Caki2 (cell line): Measurements from ENCODE around the gene PGAM2. TPM values are rescaled to one million over a fixed set of nuclear protein-coding genes. Genes with fewer than 3 reads are reported as not detected.
"Not testable (repeated sequence)": the region's sequence is repeated elsewhere in the genome, so short reads cannot be mapped to it uniquely, and the experiment has no call there.

Experiments used
- DNase-seq: peaks from one replicate; pipeline ENCODE4 v3.0.0-alpha.2; 2015; ENCODE audit warnings: low read depth
- in situ Hi-C: cut with HindIII; loops from 2 replicates; pipeline ENCODE4 v1.10.0; 2016; ENCODE audit warnings: low sequenced_read_pairs, low pct_unique_long_range_greater_than_20kb, mixed read lengths
- total RNA-seq: library from RNA; depleted of rRNA; stranded (reverse); fragments of >200 nt; shearing (Covaris generic); gene quantifications from 2 replicates; pipeline ENCODE4 v1.2.3, GENCODE V29; 2014; ENCODE audit warnings: low replicate concordance

PGAM2 gene
- total RNA-seq, 1 experiment from 2014 or later = not detected

DNA sequence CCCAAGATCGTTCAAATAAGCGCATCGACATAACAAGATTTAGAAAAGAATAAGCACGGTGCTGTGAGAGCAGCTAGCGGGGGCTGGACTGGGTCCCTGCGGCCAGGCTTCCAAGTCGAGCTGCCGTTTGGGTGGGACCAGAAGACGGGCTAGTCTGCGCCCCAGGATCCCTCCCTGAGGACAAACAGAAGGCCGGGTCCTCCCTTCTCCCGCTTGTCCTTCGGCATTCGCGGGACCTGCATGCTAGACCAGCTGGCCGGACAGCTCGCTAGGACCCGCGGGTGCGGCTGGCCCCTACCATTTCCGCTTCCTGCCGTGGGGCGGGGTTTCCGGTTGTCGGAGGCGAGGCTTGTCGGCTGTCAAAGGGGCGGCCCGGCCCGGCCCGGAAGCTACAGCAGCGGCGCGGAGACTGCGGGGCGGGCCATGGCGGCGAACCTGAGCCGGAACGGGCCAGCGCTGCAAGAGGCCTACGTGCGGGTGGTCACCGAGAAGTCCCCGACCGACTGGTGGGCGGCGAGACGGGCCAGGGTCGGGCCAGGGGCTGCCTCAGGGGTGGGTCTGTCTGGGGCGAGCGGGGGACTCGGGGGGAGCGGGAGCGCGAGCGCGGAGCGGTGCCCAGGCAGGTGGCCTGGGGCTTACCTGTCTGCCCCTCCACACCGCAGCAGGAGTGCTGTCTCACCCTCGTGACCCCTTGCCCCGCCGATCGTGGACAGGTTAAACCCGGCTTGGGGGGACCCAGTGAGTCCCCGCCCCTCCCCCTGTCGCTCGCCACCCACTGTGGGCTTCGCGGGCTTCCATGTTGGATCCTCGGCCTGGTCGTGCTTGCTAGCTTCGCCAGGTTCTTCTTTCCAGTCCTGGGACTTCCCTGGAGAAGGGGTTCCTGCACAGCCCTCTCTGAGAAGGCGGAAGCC lies 20.8 kb downstream of the PGAM2 start, which contains the start of gene DBNL:
TSS of gene DBNL (plus strand) at position 388 of the 911 bp plus-strand sequence. CDS start at position 424, 36 bp downstream.
- in situ Hi-C loops = no loop called here

DNA sequence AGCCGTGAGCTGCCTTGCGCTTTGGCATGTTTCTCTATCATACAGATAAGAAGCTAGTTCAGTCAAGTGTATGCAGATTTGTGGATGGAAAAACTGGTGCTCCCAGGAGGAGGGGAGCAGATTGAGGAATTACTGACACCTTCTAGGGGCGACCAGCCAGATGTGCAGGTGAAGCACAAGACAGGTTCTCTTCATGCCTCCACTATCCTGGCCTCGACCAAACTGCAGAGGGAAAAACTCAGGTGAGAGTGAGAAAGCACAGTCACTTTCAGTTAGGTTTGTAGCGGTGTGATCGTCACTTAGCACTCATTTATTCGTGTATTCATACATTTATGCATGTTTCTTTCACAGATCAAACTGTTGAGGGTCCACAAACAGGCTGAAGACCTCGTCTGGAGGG lies 21.5 kb downstream of the PGAM2 start:
- in situ Hi-C loops = no loop called here
- DNase-seq = no peak

More for the DNA sequence above, 20.8 kb downstream of the PGAM2 start, which contains the start of gene DBNL:
- peak; percentile 85 for DNase-seq

DNA sequence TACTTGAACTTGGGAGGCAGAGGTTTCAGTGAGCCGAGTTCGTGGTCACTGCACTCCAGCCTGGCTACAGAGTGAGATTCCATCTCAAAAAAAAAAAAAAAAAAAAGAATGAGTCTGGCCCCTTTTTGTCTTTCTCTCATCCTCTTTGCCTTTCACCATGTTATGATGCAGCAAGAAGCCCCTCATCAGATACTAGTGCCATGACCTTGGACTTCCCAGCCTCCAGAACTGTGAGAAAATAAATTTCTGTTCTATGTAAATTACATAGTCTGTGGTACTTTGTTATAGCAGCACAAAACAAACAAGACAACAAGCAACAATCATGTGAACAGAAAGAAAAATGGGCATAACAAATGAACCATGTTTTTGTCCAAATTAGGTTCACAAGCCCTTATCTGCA lies 23.1 kb downstream of the PGAM2 start:
- in situ Hi-C loops = no loop called here

DNA sequence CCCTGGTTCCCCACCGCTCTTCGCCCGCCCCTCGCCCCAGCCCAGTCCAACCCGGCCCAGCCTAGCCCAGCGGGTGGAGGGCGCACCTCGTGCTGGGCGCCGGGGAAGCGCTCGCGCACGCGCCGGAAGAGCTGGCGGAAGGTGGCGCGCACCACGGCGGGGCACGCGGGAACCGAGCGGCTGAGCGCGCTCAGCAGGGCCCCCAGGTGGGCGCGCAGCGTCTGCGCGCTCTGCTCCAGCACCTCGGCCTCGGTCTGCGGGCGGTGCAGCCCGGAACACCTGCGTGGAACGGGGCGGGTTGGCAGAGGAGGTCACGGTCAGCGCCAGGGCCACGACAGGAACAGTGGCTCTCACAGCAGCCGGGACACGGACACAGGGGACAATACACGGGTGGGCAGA lies 24.9 kb downstream of the PGAM2 start:
- DNase-seq, in situ Hi-C loops: not testable (repeated sequence)

More for the DNA sequence above, 23.1 kb downstream of the PGAM2 start:
- no peak for DNase-seq

DNA sequence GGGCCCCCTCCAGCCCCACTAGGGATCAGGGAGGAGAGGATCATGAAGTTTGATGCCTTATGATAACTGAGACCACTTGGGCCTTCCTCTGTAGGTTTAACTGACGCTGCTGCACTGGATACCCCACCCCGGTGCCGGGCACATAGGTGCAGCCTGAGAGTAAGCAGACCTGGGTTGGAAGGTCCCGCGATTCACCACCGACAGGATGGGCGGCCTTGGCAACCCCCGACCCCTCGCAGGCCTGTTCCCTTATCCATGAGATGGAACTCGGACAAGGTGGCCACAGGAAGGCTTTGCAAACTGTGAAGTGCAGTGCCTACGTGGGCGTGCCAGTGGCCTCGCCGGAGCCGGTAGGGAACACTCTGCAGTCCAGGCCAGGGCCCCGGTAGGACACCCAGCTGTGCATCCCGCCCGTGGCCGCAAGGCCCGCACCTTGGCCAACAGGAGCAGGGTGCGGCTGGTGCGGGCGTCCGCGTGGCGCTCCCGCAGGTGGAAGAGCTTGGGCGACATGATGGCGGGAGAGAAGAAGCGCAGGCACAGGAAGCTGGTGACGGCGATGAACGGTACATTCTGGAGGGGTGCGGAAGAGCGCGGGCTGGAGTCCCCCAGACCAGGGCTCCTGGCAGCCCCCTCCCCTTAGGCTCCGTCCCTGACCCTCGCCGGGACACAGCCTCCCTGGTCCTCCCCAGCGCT lies 25.4 kb downstream of the PGAM2 start:
- DNase-seq, in situ Hi-C loops: not testable (repeated sequence)

DNA sequence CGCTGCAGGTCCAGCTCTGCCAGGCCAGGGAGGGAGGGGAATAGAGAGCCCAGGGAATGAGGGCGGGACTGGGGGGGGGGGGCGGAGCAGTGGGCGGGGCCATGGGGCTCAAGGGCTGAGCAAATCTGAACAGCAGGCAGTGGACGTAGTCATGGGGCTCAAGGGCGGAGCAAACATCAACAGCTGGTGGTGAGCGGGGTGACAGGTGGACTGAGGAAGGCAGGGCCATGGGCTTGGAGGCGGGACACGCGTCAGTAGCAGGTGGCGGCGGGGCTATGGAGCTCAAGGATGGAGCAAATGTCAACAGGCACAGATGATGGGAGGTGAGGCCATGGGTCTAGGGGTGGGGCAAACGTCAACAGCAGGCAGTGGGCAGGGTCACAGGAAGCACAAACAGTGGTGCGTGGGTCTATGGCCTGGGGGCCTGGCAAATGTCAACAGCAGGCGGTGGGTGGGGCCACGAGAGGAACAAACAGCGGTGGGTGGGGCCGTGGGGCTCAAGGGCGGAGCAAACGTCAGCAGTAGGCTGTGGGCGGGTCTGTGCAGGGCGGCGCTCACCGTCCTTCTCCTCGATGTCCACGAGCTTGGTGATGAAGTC lies 26.3 kb downstream of the PGAM2 start:
- peak; percentile 96 for DNase-seq
- in situ Hi-C loops = not testable (repeated sequence)

DNA sequence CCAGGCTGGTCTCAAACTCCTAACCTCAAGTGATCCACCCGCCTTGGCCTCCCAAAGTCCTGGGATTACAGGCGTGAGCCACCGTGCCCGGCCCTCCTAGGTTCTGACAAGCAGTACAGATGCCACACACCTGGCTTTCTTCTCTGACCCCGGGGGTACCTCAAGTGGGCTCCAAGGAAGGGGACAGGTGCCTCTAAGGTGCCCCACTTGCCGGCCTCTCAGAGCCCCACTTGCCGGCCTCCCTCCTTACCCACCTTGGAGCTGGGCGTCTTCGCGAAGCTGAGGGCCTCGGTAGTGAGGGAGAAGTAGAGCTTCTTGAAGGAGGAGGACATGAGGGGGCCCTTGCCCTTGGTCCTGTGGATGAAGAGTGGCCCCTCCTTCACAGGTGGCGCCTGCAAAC lies 26.8 kb downstream of the PGAM2 start:
- in situ Hi-C loops, DNase-seq: not testable (repeated sequence)

DNA sequence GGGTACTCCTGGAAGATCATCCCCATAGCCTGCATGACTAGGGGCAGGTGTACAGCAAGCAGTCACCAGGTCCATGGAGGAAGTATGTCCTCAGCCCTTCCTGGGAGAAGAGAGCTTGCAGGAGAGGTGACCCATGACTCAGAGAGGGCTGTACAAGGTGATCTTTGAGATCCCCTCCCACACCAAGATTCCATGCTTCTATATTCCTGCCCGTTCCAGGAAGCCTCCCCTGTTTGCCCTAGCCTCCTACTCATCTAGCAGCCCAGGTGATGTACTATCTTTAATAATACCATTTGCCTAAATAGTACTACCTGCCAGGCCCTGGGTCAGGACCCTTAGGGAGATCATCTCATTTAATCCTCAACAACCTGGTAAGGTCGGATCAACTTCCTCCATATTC lies 27.4 kb downstream of the PGAM2 start:
- in situ Hi-C loops, DNase-seq: not testable (repeated sequence)

DNA sequence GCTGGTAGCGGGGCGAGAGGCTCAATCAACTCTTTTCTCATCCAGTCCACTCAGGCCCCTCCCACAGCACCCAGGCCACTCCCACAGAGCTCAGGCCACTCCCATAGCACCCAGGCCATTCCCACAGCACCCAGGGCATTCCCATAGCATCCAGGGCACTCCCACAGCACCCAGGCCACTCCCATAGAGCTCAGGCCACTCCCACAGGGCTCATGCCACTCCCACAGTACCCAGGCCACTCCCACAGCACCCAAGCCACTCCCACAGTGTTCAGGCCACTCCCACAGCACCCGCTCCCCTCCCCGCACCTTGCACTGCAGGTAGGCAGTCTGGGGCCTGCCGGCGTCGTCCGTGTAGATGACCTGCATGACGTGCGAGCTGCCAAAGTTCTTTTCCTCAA lies 29.0 kb downstream of the PGAM2 start:
- in situ Hi-C loops = not testable (repeated sequence)
- peak; percentile 53 for DNase-seq

DNA sequence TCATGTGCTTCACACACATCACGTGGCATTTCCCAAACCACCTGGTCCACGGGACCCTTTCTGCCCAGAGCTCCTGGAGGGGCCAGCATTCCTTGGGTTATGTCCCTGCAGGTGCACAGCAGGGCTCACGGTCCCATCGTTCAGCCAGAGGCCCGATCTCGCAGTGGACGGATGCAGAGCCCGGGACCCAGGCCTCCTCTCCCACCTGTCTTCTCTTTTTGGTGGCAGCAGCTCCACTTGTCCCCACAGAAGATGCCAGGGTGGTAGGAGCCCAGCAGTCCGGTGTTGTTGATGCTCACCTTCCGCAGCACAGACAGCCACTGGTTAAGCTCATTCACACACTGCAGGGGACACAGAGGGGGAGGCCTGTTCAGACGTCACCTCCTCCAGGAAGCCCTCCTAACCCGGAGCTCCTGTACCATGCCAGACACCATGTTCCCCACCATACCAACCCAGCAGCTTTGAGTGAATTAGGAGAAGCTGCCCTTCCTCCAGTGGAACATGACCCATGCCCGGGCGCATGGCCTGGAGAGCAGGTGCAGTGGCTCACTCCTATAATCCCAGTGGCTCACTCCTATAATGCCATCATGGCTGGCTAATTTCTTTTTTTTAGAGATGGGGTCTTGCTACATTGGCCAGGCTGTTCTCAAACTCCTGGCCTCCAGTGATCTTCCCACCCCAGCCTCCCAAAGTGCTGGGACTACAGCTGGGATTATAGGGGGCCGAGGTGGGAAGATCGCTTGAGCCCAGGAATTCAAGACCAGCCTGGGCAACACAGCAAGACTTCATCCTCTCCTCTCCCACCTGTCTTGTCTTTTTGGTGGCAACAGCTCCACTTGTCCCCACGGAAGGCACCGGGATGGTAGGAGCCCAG lies 31.2 kb downstream of the PGAM2 start:
- in situ Hi-C loops, DNase-seq: not testable (repeated sequence)

DNA sequence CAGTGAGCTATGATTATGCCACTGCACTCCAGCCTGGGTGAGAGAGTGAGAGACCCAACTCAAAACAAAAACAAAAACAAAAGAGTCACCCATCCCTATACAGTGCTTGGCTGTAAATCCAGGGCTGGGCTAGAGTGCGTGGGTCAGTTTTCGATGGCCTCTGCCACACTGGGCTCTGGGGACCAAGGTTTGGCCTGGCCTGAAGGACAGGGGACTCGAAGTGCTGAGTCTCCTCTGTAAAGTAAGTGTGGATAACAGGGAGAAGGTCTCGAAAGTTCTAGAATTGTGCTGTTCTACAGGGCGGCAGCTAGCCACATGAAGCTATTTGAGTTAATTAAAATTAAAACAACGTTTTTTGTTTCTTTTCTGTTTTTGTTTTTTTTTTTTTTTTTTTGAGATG lies 33.3 kb downstream of the PGAM2 start:
- DNase-seq, in situ Hi-C loops: not testable (repeated sequence)

DNA sequence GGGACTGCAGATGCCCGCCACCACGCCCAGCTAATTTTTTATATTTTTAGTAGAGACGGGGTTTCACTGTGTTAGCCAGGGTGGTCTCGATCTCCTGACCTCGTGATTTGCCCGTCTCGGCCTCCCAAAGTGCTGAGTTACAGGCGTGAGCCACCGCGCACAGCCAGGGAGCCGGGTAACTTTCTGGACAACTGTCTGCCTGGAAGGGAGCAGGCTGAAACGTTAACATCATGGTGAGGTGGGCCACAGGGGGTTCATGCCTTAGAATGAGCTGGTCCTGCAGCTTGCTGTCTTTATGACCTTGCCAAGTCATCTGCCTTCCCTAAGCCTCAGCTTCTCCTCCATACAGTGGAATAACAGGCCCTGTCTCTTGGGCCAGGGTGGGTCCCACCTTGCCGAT lies 34.0 kb downstream of the PGAM2 start:
- in situ Hi-C loops, DNase-seq: not testable (repeated sequence)

DNA sequence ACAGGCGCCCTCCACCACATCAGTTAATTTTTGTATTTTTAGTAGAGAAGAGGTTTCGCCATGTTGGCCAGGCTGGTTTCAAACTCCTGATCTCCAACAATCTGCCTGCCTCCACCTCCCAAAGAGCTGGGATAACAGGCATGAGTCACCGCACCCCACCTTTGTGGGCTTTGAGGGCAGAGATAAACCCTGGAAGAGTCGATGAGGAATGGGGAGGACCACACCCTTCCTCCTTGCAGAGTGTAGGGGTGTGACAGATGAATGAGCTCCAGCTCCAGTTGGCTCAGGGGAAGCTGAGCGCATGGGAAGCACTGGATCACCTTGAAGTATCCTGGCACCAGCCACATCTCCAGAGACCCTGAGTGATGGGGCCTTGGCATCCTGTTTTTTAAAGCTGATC lies 35.3 kb downstream of the PGAM2 start:
- in situ Hi-C loops = not testable (repeated sequence)

DNA sequence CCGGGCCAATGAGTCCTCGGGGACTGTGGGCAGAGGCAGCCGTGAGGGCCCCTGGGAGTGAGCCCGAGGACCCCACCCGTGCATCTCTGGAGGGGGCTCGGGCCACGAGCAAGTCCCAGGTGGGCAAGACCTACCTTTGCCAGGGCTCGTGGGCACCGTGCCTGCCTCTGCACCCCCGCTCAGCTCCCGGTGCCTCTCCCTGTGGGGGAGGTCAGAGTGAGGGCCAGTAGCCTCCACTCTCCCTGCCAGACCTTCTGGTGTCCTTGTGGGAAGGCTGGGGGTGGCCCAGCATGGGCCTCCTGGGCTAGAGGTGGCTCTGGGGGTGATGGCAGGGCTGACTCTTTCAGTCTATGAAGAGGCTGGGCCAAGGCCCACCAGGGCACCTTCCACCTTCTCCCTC lies 35.9 kb downstream of the PGAM2 start:
- DNase-seq, in situ Hi-C loops: not testable (repeated sequence)

More for the DNA sequence above, 35.3 kb downstream of the PGAM2 start:
- not testable (repeated sequence) for DNase-seq

DNA sequence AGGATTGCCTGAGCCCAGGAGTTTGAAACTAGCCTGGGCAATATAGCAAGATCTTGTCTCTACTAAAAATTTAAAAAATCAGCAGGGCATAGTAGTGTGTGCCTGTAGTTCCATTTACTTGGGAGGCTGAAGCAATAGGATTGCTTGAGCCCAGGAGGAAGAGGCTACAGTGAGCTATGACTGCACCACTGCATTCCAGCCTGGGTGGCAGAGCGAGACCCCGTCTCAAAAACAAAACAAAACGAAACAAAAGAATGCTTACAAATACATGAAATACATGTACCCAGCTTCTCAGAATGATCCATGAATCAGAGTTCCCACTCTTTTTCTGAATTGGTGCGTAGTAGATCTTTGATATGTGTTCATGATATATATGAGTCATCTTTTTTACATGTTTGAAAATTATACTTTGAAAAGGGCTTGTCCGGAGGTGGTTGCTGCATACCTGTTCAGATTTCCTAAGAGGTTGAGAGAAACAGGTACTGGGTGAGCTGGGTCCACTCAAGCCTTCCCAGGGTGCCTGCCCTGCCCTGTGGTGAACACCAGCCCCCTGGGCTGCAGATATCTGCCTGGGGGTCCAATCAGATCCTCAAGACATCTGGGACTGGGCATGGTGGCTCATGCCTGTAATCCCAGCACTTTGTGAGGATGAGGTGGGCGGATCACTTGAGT lies 42.4 kb downstream of the PGAM2 start:
- DNase-seq, in situ Hi-C loops: not testable (repeated sequence)

DNA sequence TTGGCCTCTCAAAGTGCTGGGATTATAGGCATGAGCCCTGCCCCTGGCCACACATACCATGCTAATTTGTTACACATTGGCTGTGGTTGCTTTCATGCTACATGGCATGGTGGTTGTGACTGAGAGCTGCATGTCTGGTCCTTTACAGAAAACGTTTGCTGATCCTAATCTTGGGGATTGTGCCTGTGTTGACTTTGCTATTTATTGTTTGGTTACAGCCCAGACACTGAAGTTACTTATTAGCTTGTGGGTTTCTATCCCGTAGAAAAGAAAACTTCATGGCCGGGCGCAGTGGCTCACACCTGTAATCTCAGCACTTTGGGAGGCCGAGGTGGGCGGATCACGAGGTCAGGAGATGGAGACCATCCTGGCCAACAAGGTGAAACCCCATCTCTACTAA lies 43.3 kb downstream of the PGAM2 start:
- in situ Hi-C loops, DNase-seq: not testable (repeated sequence)

DNA sequence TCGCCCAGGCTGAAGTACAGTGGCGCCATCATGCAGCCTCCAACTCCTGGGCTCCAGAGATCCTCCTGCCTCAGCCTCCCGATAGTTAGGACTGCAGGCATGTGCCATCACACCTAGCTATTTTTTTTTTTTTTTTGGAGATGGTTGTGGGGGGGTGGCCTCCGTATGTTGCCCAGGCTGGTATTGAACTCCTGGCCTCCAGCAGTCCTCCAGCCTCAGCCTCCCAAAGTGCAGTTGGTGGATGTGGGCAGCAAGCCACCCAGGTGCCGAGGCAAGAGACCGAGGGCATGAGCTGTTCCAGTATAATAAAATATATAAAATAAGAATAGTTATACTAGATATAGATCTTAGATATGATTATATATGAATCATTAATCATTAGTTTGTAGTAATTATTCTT lies 45.5 kb downstream of the PGAM2 start:
- DNase-seq, in situ Hi-C loops: not testable (repeated sequence)
